Mucosa of rectum (tissue), 2 donors: Measurements from ENCODE around the gene SNTB2.
"Not testable (repeated sequence)": the region's sequence is repeated elsewhere in the genome, so short reads cannot be mapped to it uniquely, and the experiment has no call there.

Experiments
- H3K27ac ChIP-seq, 2 donors: one replicate each; pipeline ENCODE4 v1.7.0; 2013; ENCODE audit warnings: inconsistent platforms in 2 of 2, low read depth in 2 of 2, low read length in 2 of 2
- H3K27me3 ChIP-seq, 2 donors: one replicate each; pipeline ENCODE4 v1.7.0; 2013; ENCODE audit warnings: low read length in 2 of 2; ENCODE audit not compliant: control insufficient read depth in 2 of 2, insufficient read depth in 2 of 2
- H3K36me3 ChIP-seq, 2 donors: one replicate each; pipeline ENCODE4 v1.7.0; 2013; ENCODE audit warnings: low read length in 2 of 2; ENCODE audit not compliant: control insufficient read depth in 2 of 2, insufficient read depth in 2 of 2
- H3K4me1 ChIP-seq, 2 donors: one replicate each; pipeline ENCODE4 v1.7.0; 2013; ENCODE audit warnings: low read length in 2 of 2, mild to moderate bottlenecking in 1 of 2; ENCODE audit not compliant: control insufficient read depth in 2 of 2, insufficient read depth in 2 of 2
- H3K4me3 ChIP-seq, 2 donors: one replicate each; pipeline ENCODE4 v1.7.0; 2013; ENCODE audit warnings: low read length in 2 of 2
- H3K9ac ChIP-seq, 2 donors: one replicate each; pipeline ENCODE4 v1.7.0; 2013; ENCODE audit warnings: low read length in 2 of 2, low read depth in 1 of 2, mild to moderate bottlenecking in 1 of 2
- H3K9me3 ChIP-seq, 2 donors: one replicate each; pipeline ENCODE4 v1.7.0; 2013; ENCODE audit warnings: low read length in 2 of 2; ENCODE audit not compliant: control insufficient read depth in 2 of 2
- donor health status: healthy.
- donor health status: Normal muscosa, but diverticular disease.

Gene SNTB2

DNA sequence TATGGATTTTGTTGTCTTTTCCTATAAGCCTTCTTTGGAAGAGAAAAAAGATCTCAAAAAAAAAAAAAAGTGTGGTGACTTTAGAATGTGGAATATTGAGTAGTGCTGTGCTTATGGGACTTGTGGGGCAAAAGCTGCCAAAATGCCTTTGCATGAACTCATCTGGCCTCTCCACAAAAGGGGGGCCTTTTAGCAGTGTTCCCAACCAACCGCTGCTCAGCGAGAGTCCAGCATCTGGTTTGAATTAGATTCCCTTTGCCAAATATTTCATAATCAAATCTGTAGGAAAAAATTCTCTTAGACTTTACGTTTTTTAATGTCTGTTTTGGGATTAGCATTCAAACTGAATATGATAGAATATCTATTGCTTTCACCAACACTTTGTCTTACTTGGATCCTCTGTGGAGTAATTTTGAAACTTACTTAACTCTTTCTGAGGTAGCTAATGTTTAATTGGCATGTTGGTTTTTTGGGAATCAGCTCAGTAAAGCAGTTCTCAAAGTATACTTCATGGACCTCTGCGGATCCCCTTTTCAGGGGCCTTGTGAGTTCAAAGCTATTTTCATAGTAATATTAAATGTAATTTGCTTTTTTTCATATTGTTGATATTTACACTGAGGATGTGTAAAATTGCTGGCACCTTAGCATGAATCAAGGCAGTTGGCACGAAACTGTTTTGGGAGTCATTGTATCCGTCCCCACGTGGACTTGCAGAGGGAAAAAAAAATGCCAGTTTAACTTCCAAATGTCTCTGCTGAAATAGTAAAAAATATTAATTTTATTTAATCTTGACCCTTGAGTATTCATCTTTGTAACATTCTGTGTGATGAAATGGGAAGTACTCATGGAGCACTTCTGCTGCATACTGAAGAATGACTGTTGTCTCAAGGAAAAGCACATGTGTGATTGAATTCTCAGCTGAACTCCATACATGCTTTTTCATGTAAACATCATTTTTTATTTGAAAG is 89.5 kb downstream of the SNTB2 start:
- H3K9ac ChIP-seq = no peak overlapping the region

GRCh38 chr16:69277413-69277812 is 90.4 kb downstream of the SNTB2 start:
- Histone ChIP-seq H3K27ac (no peak overlapping the region), H3K27me3 (no peaks in the 10 kb centered on the region), H3K36me3 (no peaks in the 10 kb centered on the region), H3K4me1 (no peaks in the 10 kb centered on the region), H3K9ac (no peak overlapping the region), H3K9me3 (no peaks in the 10 kb centered on the region), H3K4me3 (no peak overlapping the region)

More for the DNA sequence above, 89.5 kb downstream of the SNTB2 start:
- Histone ChIP-seq H3K4me1 (no peaks in the 10 kb centered on the region), H3K9me3 (no peaks in the 10 kb centered on the region), H3K27me3 (no peaks in the 10 kb centered on the region), H3K27ac (no peak overlapping the region), H3K36me3 (no peaks in the 10 kb centered on the region), H3K4me3 (no peak overlapping the region)

DNA sequence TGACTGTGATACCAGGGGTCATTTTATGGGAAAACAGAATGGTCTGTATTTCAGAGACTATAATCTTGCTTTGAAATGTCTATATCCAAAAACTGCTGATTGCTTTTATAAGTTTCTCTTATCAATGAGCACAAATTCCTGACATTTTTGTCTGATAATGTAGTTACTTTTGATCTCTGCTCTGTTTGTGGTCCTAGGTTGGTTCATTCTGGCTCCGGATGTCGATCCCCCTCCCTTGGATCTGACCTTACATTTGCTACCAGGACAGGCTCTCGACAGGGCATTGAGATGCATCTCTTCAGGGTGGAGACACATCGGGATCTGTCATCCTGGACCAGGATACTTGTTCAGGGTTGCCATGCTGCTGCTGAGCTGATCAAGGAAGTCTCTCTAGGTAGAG is 96.9 kb downstream of the SNTB2 start:
- H3K4me3 ChIP-seq = no peak overlapping the region
- H3K27ac ChIP-seq = no peak overlapping the region
- no peaks in the 10 kb centered on the region for H3K27me3 ChIP-seq
- no peaks in the 10 kb centered on the region for H3K4me1 ChIP-seq
- H3K9ac ChIP-seq = no peak overlapping the region
- H3K36me3 ChIP-seq = peaks cover 2 to 3% of the 10 kb centered on the region in 2 donors
- no peaks in the 10 kb centered on the region for H3K9me3 ChIP-seq

- H3K27me3 ChIP-seq = no peaks in the 10 kb centered on the region
- peaks cover 2 to 3% of the 10 kb centered on the region in 2 donors for H3K36me3 ChIP-seq
- H3K4me1 ChIP-seq = no peaks in the 10 kb centered on the region
- no peaks in the 10 kb centered on the region for H3K9me3 ChIP-seq
- H3K27ac ChIP-seq = no peak overlapping the region
- no peak overlapping the region for H3K9ac ChIP-seq
- H3K4me3 ChIP-seq = no peak overlapping the region
Observed at GRCh38 chr16:69285240-69285639, 98.3 kb downstream of the SNTB2 start.

DNA sequence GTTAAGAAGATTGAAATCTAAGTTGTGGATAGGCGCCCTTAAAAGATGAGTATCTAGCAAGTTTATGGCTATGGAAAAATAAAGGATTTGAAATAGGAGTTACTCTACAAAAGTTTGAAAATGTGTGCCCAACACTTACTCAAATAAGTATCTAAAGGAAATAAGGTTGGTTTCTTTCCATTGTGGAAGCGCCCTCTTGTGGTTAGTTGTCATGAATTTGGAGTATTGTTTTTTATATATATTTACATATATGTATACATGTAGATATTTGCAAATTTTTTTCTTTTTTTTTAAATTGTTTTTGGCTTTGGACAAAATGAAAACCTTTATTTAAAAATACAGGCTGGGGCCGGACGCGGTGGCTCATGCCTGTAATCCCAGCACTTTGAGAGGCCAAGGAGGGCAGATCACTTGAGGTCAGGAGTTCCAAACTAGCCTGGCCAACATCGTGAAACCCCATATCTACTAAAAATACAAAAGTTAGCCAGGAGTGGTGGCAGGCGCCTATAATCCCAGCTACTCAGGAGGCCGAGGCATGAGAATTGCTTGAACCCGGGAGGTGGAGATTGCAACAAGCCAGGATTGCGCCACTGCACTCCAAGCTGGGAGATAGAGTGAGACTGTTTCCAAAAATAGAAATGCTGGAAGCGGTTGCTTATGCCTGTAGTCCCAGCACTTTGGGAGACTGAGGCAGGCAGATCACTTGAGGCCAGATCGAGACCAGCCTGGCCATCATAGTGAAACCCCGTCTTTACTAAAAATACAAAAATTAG is 100.2 kb downstream of the SNTB2 start:
- H3K4me1 ChIP-seq = no peaks in the 10 kb centered on the region
- no peaks in the 10 kb centered on the region for H3K9me3 ChIP-seq
- H3K9ac ChIP-seq = no peak overlapping the region
- H3K4me3 ChIP-seq = no peak overlapping the region
- H3K27me3 ChIP-seq = no peaks in the 10 kb centered on the region
- no peak overlapping the region for H3K27ac ChIP-seq
- peaks cover 2 to 3% of the 10 kb centered on the region in 2 donors for H3K36me3 ChIP-seq

GRCh38 chr16:69291657-69292056 is 104.7 kb downstream of the SNTB2 start:
- H3K36me3 ChIP-seq, H3K4me3 ChIP-seq, H3K9ac ChIP-seq, H3K27ac ChIP-seq, H3K27me3 ChIP-seq, H3K4me1 ChIP-seq, H3K9me3 ChIP-seq: not testable (repeated sequence)

- Histone ChIP-seq H3K27ac (no peak overlapping the region), H3K9ac (no peak overlapping the region), H3K36me3 (peaks cover 0 to 2% of the 10 kb centered on the region in 2 donors)
Observed at GRCh38 chr16:69293401-69293800, 106.4 kb downstream of the SNTB2 start.

DNA sequence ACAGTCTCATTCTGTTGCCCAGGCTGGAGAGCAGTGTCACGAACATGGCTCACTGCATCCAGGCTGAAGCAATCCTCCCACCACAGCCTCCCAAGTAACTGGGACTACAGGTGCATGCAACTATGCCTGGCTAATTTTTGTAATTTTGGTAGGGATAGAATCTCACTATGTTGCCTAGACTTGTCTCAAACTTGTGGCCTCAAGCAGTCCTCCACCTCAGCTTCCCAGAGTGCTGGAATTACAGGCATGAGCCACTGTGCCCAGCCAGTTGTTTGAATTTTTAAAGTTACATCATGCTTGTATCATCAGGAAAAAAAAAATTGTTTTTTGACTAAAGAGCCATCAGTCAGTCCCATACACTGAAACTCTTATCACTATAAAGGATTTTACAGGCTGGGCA is 107.1 kb downstream of the SNTB2 start:
- Histone ChIP-seq H3K4me3 (no peak overlapping the region), H3K9ac (no peak overlapping the region), H3K4me1 (no peaks in the 10 kb centered on the region), H3K27ac (no peak overlapping the region), H3K27me3 (no peaks in the 10 kb centered on the region), H3K36me3 (peaks cover 0 to 2% of the 10 kb centered on the region in 2 donors), H3K9me3 (no peaks in the 10 kb centered on the region)

More at GRCh38 chr16:69293401-69293800, 106.4 kb downstream of the SNTB2 start:
- Histone ChIP-seq H3K4me3 (no peak overlapping the region), H3K27me3 (no peaks in the 10 kb centered on the region), H3K4me1 (no peaks in the 10 kb centered on the region), H3K9me3 (no peaks in the 10 kb centered on the region)

GRCh38 chr16:69296771-69297170 is 109.8 kb downstream of the SNTB2 start:
- not testable (repeated sequence) for H3K27me3 ChIP-seq, H3K27ac ChIP-seq, H3K9me3 ChIP-seq, H3K4me3 ChIP-seq, H3K9ac ChIP-seq, H3K4me1 ChIP-seq
- H3K36me3 ChIP-seq = peaks cover 16 to 18% of the 10 kb centered on the region in 2 donors

GRCh38 chr16:69298261-69298660 is 111.3 kb downstream of the SNTB2 start:
- peaks cover 18% of the 10 kb centered on the region in 2 donors for H3K36me3 ChIP-seq
- no peaks in the 10 kb centered on the region for H3K27me3 ChIP-seq
- H3K9ac ChIP-seq = no peak overlapping the region
- no peak overlapping the region for H3K27ac ChIP-seq
- H3K4me1 ChIP-seq = no peaks in the 10 kb centered on the region
- H3K9me3 ChIP-seq = no peaks in the 10 kb centered on the region
- no peak overlapping the region for H3K4me3 ChIP-seq
